MM.1S (cell line): ENCODE measurements around the gene ZNF132.

ENCODE experiments used
- EZH2 ChIP-seq: fragments of 300-600 bp; sonication (generic); optimal IDR thresholded peaks from 2 replicates; pipeline ENCODE3; 2017; ENCODE audit warnings: low read depth, mild to moderate bottlenecking, antibody characterized with exemption, low read length, mixed read lengths
- EZH2phosphoT487 ChIP-seq: fragments of 300-600 bp; sonication (generic); IDR thresholded peaks from 2 replicates; pipeline ENCODE4 v1.6.1; 2018; ENCODE audit warnings: antibody characterized with exemption, low read length
- TF ChIP-seq, protein P1 (sequence below): fragments of 300-600 bp; sonication (generic); IDR thresholded peaks from 2 replicates; pipeline ENCODE4 v1.5.1; 2016; ENCODE audit warnings: antibody characterized with exemption, low read length, mixed read lengths

DNA sequence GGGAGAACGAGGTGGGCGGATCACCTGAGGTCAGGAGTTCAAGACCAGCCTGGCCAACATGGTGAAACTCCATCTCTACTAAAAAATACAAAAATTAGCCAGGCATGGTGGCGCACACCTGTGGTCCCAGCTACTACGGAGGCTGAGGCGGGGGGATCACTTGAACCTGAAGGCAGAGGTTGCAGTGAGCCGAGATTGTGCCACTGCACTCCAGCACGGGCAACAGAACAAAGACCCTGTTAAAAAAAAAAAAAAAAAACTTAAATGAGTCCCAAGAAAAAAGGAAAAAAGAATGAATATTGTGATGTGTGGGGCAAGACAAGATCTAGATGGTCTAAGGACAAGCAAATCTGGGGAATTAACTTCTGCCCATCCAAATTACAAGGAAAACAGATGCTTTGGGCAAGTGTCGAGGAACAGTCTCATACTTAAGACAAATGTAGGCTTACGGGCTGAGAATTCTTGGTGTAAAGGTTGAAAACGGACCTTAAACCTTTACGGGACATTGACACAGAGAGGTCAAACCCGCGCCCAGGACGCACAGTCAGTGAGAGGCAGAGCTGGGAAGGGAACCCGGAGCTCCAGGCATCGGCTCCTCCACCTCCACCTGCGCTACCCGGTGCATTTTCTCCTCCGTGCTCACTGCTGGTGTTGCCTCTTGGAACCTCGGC is 26.3 kb upstream of the ZNF132 start:
- TF ChIP-seq, protein P1, sequence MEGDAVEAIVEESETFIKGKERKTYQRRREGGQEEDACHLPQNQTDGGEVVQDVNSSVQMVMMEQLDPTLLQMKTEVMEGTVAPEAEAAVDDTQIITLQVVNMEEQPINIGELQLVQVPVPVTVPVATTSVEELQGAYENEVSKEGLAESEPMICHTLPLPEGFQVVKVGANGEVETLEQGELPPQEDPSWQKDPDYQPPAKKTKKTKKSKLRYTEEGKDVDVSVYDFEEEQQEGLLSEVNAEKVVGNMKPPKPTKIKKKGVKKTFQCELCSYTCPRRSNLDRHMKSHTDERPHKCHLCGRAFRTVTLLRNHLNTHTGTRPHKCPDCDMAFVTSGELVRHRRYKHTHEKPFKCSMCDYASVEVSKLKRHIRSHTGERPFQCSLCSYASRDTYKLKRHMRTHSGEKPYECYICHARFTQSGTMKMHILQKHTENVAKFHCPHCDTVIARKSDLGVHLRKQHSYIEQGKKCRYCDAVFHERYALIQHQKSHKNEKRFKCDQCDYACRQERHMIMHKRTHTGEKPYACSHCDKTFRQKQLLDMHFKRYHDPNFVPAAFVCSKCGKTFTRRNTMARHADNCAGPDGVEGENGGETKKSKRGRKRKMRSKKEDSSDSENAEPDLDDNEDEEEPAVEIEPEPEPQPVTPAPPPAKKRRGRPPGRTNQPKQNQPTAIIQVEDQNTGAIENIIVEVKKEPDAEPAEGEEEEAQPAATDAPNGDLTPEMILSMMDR = no peak
- TF ChIP-seq EZH2phosphoT487 (no peak), EZH2 (no peak)
